Spinal cord (tissue), 10 donors: ENCODE data around the gene ICAM1. TPM values are rescaled to one million over a fixed set of nuclear protein-coding genes. Genes with fewer than 3 reads are reported as not detected.

ENCODE experiments used
- DNase-seq, 6 donors: peaks; one replicate each; pipeline versions ENCODE4 v3.0.0 to v3.0.0-alpha.2; 2013 to 2015; ENCODE audit warnings: low spot score in 6 of 6, low read depth in 4 of 6
- H3K27ac ChIP-seq: one replicate; pipeline ENCODE4 v1.5.1; 2013; ENCODE audit warnings: low read depth, low read length, control low read depth
- H3K27me3 ChIP-seq: one replicate; pipeline ENCODE4 v1.6.1; 2013; ENCODE audit warnings: low read length; ENCODE audit not compliant: control insufficient read depth, insufficient read depth
- H3K36me3 ChIP-seq: one replicate; pipeline ENCODE4 v1.6.1; 2013; ENCODE audit warnings: low read length; ENCODE audit not compliant: control insufficient read depth, insufficient read depth
- H3K4me1 ChIP-seq: one replicate; pipeline ENCODE4 v1.6.1; 2013; ENCODE audit warnings: low read length; ENCODE audit not compliant: control insufficient read depth, insufficient read depth
- H3K4me3 ChIP-seq: one replicate; pipeline ENCODE4 v1.5.1; 2013; ENCODE audit warnings: low read depth, low read length, control low read depth
- H3K9me3 ChIP-seq: one replicate; pipeline ENCODE4 v1.6.1; 2013; ENCODE audit warnings: low read length; ENCODE audit not compliant: control insufficient read depth, insufficient read depth
- WGBS: methylation state at CpG from one replicate; pipeline ENCODE4 v1.1.5; 2013; ENCODE audit warnings: missing lambda C conversion rate; ENCODE audit not compliant: insufficient coverage; 5-methylcytosine and 5-hydroxymethylcytosine counted together
- polyA plus RNA-seq, 2 donors: library from polyadenylated mRNA; unstranded; fragments of 120-200 nt; gene quantifications; one replicate each; pipeline ENCODE4 v1.2.1, GENCODE V29; 2013; ENCODE audit not compliant: insufficient read length in 2 of 2
- total RNA-seq, 2 donors: library from RNA; depleted of rRNA in 1 of 2; stranded (reverse); fragments of 120-200 nt in 1 of 2; fragments of >200 nt in 1 of 2; gene quantifications; one replicate each; pipeline versions ENCODE4 v1.2.3 to v1.2.4, GENCODE V29; 2013 to 2014
- donor health status: healthy.

Gene ICAM1
- total and polyA plus RNA-seq, 4 donors, result 2.5 to 10.4 (median 4.3) TPM

DNA sequence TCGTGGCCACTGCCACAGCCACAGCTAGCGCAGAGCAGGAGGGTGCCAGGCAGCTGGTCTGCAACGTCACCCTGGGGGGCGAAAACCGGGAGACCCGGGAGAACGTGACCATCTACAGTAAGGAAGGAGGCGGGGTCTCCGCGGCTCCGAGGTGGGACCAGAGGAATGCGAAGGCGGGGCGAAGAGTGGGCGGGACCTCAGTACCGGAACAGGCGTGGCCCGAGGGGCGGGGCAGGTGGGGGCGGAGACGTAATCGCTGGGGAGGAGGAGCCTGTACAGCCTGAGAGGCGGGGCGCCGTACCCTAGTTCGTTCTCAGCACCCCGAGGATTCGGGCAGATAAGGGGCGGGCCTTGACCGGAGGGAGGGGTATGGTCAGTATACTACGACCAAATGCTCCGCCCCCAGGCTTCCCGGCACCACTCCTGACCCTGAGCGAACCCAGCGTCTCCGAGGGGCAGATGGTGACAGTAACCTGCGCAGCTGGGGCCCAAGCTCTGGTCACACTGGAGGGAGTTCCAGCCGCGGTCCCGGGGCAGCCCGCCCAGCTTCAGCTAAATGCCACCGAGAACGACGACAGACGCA lies 21.4 kb downstream of the ICAM1 start:
- peaks cover 71% of the 10 kb centered on the region for H3K4me1 ChIP-seq
- peaks cover 97% of the 10 kb centered on the region for H3K27me3 ChIP-seq
- peak in 1 of 6 donors; percentile 66 for DNase-seq
- H3K27ac ChIP-seq, result no peak overlapping the region
- H3K9me3 ChIP-seq, result no peaks in the 10 kb centered on the region
- WGBS, result under 1% methylated on average over 39 of the region's 45 CpGs
- peaks cover 9% of the 10 kb centered on the region for H3K36me3 ChIP-seq
- peak overlapping the region; percentile 18 for H3K4me3 ChIP-seq

- Histone ChIP-seq H3K4me3 (no peak overlapping the region), H3K4me1 (peaks cover 67% of the 10 kb centered on the region), H3K27me3 (peaks cover 95% of the 10 kb centered on the region), H3K36me3 (peaks cover 9% of the 10 kb centered on the region), H3K27ac (no peak overlapping the region), H3K9me3 (no peaks in the 10 kb centered on the region)
- 16% methylated on average over 56 of the region's 56 CpGs for WGBS
- DNase-seq, result no peak
Measured at GRCh38 chr19:10292789-10293636, 22.1 kb downstream of the ICAM1 start.

DNA sequence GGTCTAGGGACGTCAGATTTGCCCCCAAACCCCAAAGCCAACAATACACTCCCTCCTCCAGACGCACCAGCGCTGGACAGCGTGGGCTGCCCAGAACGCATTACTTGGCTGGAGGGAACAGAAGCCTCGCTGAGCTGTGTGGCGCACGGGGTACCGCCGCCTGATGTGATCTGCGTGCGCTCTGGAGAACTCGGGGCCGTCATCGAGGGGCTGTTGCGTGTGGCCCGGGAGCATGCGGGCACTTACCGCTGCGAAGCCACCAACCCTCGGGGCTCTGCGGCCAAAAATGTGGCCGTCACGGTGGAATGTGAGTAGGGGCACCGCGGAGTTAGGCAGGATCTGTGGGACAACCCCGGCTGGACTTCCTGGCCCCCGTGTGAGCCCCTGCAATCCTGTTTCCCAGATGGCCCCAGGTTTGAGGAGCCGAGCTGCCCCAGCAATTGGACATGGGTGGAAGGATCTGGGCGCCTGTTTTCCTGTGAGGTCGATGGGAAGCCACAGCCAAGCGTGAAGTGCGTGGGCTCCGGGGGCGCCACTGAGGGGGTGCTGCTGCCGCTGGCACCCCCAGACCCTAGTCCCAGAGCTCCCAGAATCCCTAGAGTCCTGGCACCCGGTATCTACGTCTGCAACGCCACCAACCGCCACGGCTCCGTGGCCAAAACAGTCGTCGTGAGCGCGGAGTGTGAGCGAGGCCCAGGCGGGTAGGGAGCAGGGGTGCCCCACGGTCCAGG lies 22.9 kb downstream of the ICAM1 start:
- peaks cover 89% of the 10 kb centered on the region for H3K27me3 ChIP-seq

DNA sequence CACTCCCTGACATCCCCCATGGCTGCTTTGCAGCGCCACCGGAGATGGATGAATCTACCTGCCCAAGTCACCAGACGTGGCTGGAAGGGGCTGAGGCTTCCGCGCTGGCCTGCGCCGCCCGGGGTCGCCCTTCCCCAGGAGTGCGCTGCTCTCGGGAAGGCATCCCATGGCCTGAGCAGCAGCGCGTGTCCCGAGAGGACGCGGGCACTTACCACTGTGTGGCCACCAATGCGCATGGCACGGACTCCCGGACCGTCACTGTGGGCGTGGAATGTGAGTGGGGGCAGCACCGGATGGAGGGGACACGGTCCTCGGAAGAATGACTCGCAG lies 23.4 kb downstream of the ICAM1 start:
- WGBS, result 11% methylated on average over 25 of the region's 25 CpGs
- H3K36me3 ChIP-seq, result peaks cover 9% of the 10 kb centered on the region
- H3K9me3 ChIP-seq, result no peaks in the 10 kb centered on the region
- peaks cover 58% of the 10 kb centered on the region for H3K4me1 ChIP-seq
- H3K27ac ChIP-seq, result no peak overlapping the region
- peaks cover 85% of the 10 kb centered on the region for H3K27me3 ChIP-seq
- no peak overlapping the region for H3K4me3 ChIP-seq
- DNase-seq, result no peak

More for the DNA sequence above, 22.9 kb downstream of the ICAM1 start:
- no peaks in the 10 kb centered on the region for H3K9me3 ChIP-seq
- no peak overlapping the region for H3K27ac ChIP-seq
- H3K4me3 ChIP-seq, result no peak overlapping the region
- DNase-seq, result no peak
- peaks cover 63% of the 10 kb centered on the region for H3K4me1 ChIP-seq
- WGBS, result 20% methylated on average over 49 of the region's 49 CpGs
- H3K36me3 ChIP-seq, result peaks cover 9% of the 10 kb centered on the region

DNA sequence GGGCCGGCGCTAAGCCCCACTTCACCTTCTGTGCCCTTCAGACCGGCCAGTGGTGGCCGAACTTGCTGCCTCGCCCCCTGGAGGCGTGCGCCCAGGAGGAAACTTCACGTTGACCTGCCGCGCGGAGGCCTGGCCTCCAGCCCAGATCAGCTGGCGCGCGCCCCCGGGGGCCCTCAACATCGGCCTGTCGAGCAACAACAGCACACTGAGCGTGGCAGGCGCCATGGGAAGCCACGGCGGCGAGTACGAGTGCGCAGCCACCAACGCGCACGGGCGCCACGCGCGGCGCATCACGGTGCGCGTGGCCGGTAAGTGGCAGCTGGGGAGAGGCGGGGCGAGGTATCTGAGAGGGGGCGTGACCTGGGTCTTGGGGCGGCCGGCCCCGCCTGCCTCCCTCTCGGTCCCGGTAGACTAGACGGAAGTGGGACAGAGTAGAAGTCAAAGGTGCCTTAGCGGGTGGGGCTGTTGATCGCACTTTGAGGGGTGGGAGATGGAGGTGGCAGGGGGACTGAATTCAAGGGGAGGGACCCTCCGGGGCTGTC lies 24.5 kb downstream of the ICAM1 start:
- no peak for DNase-seq
- Histone ChIP-seq H3K9me3 (no peaks in the 10 kb centered on the region), H3K27ac (no peak overlapping the region), H3K4me3 (no peak overlapping the region), H3K36me3 (peaks cover 9% of the 10 kb centered on the region), H3K4me1 (peaks cover 47% of the 10 kb centered on the region), H3K27me3 (peaks cover 82% of the 10 kb centered on the region)
- 2% methylated on average over 48 of the region's 48 CpGs for WGBS

- no peaks in the 10 kb centered on the region for H3K9me3 ChIP-seq
- no peak overlapping the region for H3K4me3 ChIP-seq
- peaks cover 9% of the 10 kb centered on the region for H3K36me3 ChIP-seq
- no peak overlapping the region for H3K27ac ChIP-seq
- peaks cover 41% of the 10 kb centered on the region for H3K4me1 ChIP-seq
- under 1% methylated on average over 45 of the region's 58 CpGs for WGBS
- peaks cover 75% of the 10 kb centered on the region for H3K27me3 ChIP-seq
- DNase-seq, result no peak
Measured at GRCh38 chr19:10295847-10296591, 25.1 kb downstream of the ICAM1 start.

GRCh38 chr19:10299545-10300458 lies 28.9 kb downstream of the ICAM1 start:
- peaks cover 42% of the 10 kb centered on the region for H3K27me3 ChIP-seq
- peaks cover 6% of the 10 kb centered on the region for H3K36me3 ChIP-seq
- WGBS, result 60% methylated on average over 10 of the region's 14 CpGs
- DNase-seq, result no peak
- no peak overlapping the region for H3K4me3 ChIP-seq
- H3K4me1 ChIP-seq, result peaks cover 16% of the 10 kb centered on the region
- no peak overlapping the region for H3K27ac ChIP-seq
- no peaks in the 10 kb centered on the region for H3K9me3 ChIP-seq

DNA sequence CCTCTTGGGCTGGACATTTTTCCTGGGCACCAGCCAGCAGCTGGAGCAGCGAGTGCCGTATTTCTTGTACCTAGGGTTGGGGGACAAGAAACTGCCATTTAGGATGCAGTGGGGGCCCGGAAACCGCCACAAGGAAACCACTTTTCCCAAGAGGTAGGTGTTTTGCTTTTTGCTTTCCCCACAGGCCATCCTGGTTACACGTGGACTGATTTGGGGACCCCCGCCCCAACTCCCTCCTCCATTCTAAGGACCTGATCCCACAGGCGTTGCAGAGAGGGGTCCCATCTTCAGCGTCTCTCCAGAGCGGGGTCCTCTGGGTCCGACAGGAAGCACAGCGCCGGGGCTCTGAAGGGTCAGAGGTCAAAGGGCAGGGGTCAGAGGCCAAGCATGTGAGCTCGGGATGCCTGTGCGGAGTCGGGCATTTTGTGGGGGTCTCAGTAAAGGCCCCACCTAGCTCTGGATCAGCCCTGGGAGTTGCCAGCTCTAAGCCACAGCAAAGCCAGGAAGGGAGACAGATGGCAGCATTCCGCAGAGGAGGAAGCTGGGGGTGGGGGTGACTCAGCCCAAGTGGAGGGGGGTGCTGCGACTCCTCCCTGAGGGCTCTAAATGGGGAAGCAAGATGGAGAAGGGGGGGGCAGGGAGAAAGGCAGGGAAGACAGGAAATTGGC lies 34.4 kb downstream of the ICAM1 start:
- no peaks in the 10 kb centered on the region for H3K4me1 ChIP-seq
- H3K36me3 ChIP-seq, result peaks cover 45% of the 10 kb centered on the region
- H3K4me3 ChIP-seq, result no peak overlapping the region
- H3K9me3 ChIP-seq, result no peaks in the 10 kb centered on the region
- H3K27me3 ChIP-seq, result peaks cover 5% of the 10 kb centered on the region
- no peak for DNase-seq
- 86% methylated on average over 17 of the region's 17 CpGs for WGBS
- H3K27ac ChIP-seq, result no peak overlapping the region
